GM19193 (cell line): ENCODE data around the gene MCF2L.

Experiments
- POLR2A ChIP-seq: IDR thresholded peaks from 4 replicates; pipeline ENCODE4 v1.6.1; 2011; ENCODE audit not compliant: insufficient read depth, insufficient read length; ENCODE audit errors: extremely low read depth

Gene MCF2L, protein sequence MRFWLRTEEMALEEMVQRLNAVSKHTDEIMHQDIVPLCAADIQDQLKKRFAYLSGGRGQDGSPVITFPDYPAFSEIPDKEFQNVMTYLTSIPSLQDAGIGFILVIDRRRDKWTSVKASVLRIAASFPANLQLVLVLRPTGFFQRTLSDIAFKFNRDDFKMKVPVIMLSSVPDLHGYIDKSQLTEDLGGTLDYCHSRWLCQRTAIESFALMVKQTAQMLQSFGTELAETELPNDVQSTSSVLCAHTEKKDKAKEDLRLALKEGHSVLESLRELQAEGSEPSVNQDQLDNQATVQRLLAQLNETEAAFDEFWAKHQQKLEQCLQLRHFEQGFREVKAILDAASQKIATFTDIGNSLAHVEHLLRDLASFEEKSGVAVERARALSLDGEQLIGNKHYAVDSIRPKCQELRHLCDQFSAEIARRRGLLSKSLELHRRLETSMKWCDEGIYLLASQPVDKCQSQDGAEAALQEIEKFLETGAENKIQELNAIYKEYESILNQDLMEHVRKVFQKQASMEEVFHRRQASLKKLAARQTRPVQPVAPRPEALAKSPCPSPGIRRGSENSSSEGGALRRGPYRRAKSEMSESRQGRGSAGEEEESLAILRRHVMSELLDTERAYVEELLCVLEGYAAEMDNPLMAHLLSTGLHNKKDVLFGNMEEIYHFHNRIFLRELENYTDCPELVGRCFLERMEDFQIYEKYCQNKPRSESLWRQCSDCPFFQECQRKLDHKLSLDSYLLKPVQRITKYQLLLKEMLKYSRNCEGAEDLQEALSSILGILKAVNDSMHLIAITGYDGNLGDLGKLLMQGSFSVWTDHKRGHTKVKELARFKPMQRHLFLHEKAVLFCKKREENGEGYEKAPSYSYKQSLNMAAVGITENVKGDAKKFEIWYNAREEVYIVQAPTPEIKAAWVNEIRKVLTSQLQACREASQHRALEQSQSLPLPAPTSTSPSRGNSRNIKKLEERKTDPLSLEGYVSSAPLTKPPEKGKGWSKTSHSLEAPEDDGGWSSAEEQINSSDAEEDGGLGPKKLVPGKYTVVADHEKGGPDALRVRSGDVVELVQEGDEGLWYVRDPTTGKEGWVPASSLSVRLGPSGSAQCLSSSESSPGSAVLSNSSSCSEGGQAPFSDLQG

DNA sequence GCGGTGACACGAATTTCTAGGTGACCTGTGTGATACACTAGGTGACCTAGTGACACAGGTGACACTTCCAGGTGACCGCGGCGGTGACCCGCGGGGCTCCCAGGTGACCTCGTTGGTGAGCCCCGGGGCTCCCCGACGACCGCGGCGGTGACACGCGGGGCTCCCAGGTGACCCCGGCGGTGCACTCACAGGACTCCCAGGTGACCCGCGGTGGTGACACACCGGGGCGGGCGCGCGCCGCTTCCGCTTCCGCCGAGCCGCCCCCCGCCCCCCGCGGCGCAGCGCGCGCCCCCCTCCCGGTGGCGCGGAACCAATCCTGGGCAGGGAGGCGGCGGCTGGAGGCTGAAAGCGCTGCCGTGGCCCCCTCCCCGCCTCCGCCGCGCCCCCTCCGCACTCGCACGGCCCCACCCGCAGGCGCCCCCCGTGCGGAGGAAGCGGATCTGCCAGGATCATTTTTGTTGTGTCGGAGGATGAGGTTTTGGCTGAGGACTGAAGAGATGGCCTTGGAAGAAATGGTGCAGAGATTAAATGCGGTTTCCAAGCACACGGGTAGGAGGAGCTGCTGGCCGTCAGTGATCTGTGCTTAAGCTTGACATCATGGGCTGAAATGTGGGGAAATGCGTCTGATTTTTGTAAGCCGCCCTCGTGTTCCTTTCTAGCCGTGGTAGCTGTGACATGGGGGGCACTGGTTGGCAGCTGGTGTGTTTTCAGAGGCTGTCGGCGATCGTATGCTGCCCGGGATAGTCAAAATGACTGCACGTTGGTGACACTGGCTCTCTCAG is at the start of gene MCF2L:
TSS of gene MCF2L (plus strand) at position 305 of the 782 bp plus-strand sequence. CDS start at position 471, 166 bp downstream.
- TF ChIP-seq POLR2A, result no peak

DNA sequence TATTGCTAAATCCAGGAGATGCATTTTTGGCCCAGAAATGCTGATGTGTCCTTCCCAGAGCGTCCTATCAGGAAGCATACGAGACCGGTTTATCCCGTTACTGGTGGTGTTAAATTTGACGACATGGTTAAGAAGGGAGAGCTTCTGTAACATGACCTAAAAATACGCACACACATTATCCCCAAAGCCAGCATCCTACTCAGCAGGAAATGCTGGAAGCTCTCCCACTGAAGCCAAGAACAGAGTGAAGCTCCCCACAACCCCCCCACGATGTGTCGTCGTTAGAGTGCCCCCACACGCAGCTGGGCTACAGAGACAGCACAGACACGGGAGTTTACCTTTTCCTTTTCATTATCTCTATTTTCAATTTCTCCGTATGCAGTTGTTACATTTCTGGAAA is 45.1 kb upstream of the MCF2L start:
- no peak for TF ChIP-seq POLR2A

DNA sequence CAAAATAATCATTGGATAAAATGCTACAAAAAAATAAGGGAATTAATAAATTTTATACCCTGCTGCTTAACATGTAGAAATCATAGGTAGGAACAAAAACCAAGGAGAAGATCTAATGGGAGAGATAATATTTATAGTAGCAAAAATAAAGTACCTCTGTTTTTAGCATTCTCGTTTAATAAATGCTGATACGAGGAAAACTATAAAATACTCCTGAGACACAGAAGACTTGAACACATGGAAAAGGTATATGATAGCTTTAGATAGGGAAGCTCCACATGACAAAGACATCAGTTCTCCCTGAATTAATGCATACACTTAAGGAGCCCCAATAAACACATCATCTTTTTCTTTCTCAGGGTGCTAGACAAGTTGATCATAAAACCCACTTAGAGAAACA is 44.6 kb upstream of the MCF2L start:
- TF ChIP-seq POLR2A, result no peak

DNA sequence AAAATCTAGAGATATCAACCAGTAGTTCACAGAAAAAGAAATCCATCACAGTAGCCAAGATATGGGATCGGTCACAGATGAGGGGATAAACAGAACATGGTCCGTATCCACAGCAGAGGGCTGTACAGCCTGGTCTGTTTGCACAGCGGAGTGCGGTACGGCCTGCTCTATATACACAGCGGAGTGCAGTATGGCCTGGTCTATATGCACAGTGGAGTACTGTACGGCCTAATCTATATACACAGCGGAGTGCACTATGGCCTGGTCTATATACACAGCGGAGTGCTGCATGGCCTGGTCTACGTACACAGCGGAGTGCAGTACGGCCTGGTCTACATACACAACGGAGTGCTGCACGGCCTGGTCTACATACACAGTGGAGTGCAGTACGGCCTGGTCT is 43.0 kb upstream of the MCF2L start:
- no peak for TF ChIP-seq POLR2A

DNA sequence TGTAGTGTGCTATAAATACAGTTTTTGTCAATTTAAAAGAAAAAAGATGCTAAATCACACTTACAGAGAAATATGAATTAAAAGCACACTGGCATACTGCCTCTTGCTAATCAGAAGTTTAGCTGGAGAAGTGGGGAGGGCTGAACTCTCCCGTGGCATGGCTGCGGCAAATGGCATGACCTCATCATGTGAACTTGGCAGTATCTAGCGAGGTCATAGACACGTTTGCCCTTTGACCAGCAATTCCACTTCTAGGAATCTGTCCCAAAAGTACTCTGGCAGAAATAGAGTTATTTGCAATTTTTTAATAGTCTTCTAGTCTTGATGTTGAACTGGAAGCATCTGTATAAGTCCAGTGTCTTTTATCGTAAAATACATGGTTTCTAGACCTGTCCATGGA is 42.0 kb upstream of the MCF2L start:
- TF ChIP-seq POLR2A, result no peak

DNA sequence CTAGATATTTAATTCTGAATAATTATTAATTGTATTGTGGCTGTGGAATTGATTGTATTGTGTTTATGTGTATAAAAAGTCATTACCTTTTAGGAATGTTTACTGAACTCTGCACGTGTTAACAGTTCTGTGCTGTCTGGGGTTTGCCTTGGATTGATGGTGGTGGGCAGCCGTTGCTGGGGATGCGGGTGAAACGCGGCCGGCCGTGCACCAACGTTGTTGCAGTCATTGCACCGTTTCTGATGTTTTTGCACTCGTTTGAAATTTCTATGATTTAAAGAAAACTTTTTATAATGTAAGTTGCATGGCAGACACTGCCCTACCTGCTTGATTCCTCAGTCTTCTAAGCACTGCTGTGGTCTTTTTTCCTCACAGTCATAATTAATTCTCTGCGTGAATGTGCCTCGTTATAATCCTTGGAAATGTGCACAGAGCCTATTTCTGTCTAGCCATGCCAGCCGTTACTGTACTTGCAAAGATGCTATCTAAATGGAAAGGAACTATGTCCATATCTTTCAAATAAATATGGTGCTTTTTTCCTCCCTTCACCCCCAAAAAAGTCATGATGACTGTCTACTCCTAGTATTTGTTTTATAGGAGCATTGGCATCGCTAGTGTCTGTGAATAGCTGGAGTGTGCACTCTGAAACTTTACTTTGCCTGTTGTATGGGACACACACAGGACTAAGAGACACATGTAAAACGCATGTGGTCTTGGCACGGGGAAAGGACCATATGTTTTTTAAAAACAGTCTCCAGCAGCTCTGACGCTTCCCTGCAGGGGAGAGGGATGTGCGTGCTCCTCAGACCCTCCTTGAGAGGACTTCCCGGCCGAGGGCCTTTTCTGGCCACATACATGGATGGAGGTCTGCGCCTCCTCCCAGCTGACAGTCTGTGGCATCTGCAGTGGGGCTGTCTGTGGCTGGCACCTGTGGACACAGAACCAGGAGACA is 40.7 kb upstream of the MCF2L start:
- no peak for TF ChIP-seq POLR2A

DNA sequence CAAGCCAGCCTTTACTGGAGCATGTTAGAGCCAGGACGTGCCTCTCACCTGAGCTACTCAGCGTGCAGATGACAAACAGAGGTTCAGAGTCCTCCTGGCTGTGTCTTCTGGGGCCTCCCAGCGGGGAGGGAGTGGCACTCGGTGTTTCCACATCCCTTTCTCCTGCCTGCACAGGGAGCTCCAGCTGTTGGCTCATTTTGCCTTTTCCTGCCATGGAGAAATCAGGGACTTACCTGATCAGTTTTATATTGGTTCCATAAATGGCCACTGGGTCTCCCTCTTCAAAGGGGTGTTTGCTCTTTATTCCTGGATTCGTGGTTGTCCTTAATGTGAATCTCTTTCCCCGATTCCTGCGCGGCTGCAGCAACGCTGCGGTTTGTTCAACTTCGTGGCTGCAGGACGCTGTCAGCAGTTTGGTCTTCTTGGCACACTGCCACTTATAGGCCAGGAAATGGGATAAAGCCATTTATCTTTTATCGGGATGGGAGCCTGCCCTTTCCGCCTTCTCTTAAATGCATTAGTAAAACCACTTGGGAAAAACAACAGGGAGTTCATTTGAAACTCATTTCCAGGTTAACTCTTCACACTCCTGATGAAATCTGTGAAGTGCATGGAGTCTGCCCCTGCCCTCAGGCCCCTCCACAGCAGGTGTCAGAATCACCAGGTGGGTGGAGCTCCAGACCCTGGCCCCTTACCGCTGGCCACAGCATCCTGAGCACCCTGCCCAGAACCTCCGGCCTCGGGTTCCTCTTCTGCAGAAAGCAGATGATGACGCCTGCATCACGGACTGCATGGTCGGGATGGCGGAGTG is 39.8 kb upstream of the MCF2L start:
- no peak for TF ChIP-seq POLR2A

DNA sequence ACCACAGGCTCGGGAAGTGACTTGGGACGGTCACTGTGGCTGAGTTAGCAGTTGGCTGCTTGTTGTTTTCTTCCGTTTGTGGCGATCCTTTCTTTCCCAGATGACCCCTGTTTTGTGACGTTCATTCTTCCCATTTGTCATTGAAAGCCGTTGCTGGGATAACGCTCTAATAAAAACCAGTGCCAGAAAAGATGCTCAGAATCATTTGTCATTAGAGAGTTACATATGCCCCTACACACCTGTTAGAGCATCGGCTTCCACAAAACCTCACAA is 39.3 kb upstream of the MCF2L start:
- no peak for TF ChIP-seq POLR2A

DNA sequence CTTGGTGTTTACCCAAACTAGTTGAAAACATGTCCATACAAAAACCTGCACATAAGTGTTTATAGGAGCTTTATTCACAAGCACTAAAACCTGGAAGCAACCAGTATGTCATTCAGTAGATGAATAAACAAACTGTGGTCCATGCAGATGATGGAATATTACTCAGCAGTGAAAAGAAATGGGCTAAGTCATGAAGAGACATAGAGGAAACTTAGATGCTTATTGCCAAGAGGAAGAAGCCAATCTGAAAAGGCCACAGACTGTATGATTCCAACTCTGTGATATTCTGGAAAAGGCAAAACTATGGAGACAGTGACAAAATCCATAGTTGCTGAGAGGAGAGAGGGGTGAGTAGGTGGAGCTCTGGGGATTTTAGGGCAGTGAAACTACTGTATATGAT is 38.8 kb upstream of the MCF2L start:
- no peak for TF ChIP-seq POLR2A

DNA sequence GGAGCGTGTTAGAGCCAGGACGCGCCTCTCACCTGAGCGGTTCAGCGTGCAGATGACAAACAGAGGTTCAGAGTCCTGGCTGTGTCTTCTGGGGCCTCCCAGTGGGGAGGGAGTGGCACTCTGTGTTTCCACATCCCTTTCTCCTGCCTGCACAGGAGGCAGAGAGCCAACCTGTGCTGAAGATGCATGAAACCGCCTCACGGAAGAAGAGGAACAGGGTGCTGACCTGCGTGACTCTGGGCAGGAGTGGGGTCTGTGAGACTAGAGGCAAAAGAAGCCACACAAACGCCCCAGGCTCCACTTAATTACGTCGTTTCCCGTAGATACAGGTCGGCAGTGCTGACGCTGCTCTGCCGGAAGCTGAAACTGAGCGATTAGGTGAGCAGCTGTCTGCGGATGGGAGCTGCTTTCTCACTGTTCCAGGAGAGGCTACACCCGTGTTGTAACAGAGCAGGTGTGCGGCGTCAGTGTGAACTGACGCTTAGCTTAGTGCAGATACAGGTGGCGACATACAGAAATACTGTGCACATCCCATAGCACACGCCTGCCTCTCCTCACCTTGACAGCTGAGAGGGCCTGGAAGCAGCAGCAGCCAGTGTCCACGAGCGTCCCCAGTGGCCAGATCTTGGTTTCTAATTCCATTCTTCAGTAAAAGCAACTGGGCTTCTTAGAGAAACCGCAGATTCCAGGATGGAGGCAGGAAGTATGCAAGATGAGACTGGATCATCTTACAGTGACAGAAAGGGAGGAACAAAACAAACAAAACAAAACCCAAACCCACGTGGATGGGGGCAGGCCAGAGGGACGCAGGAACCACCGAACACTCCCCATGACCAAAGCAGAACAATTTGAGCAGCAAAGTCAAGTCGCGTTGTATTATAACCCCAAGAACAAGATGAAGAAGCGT is 37.7 kb upstream of the MCF2L start:
- no peak for TF ChIP-seq POLR2A

DNA sequence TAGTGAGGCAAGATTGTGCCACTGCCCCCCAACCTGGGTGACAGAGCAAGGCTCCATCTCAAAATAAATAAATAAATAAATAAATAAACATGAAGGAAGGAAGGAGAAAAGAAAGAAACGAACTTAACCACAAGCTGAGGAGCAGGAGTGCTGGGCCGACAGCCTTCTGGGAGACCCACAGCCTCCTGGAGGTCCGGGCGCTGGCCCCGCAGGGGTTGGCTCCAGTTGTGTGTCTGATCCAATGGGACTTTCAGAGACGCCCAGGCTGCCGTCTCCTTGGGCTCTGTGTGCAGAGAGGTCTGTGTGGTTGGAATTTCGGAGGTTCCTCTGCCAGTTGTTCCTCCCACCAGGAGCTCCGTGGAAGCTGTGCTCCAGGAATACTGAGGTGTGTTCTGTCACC is 36.0 kb upstream of the MCF2L start:
- no peak for TF ChIP-seq POLR2A

DNA sequence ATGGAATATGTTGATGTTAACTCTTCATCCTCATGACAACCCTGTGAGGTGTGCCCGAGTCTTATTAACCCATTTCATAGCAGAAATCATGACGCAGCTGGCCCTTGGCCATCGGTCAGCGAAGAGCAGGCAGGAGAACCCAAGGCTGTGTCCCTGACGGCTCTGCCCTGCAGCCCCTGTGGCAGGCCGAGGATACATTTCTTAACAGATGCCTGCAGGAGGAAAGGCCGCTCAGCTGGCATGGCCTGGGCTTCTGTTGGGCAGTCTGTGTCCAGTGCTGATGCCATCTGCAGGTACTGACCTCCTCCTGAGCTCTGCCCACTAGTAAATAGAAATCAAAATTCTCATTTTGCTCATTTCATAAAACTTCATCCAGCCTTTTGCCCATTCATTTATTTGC is 35.4 kb upstream of the MCF2L start:
- no peak for TF ChIP-seq POLR2A
